Smooth muscle cell (in vitro differentiated cells): Measurements from ENCODE around the gene TRIM63. TPM values are rescaled to one million over a fixed set of nuclear protein-coding genes. Genes with fewer than 3 reads are reported as not detected.

Experiments used
- DNase-seq: peaks from one replicate; lab custom pipeline; 2025; ENCODE audit not compliant: unreplicated experiment; lab: John Stamatoyannopoulos, UW
- H2AFZ ChIP-seq: fragments of 200-600 bp; sonication (generic); 2 replicates; pipeline ENCODE4 v1.6.0; 2016; ENCODE audit warnings: antibody characterized with exemption, low read depth, mild to moderate bottlenecking
- H3F3A ChIP-seq: fragments of 200-600 bp; sonication (generic); 2 replicates; pipeline ENCODE4 v1.6.0; 2017; ENCODE audit warnings: antibody characterized with exemption, low read depth
- H3K27ac ChIP-seq: fragments of 200-600 bp; sonication (generic); 2 replicates; pipeline ENCODE4 v1.5.1; 2016; ENCODE audit warnings: low read depth, mild to moderate bottlenecking
- H3K27me3 ChIP-seq: fragments of 200-600 bp; sonication (generic); 2 replicates; pipeline ENCODE4 v1.6.1; 2016; ENCODE audit warnings: low read depth, mild to moderate bottlenecking
- H3K36me3 ChIP-seq: fragments of 200-600 bp; sonication (generic); 2 replicates; pipeline ENCODE4 v1.5.1; 2016; ENCODE audit warnings: low read depth
- H3K4me1 ChIP-seq: fragments of 200-600 bp; sonication (generic); 2 replicates; pipeline ENCODE4 v1.5.1; 2016; ENCODE audit warnings: low read depth
- H3K4me2 ChIP-seq: fragments of 200-600 bp; sonication (generic); 2 replicates; pipeline ENCODE4 v1.6.0; 2016; ENCODE audit warnings: mild to moderate bottlenecking
- H3K4me3 ChIP-seq: fragments of 200-600 bp; sonication (generic); 2 replicates; pipeline ENCODE4 v1.5.1; 2016; ENCODE audit warnings: mild to moderate bottlenecking
- H3K79me2 ChIP-seq: fragments of 200-600 bp; sonication (generic); 2 replicates; pipeline ENCODE4 v1.6.0; 2016; ENCODE audit warnings: low read depth, mild to moderate bottlenecking
- H3K9ac ChIP-seq: fragments of 200-600 bp; sonication (generic); 2 replicates; pipeline ENCODE4 v1.6.0; 2016; ENCODE audit warnings: low read depth
- H3K9me3 ChIP-seq: fragments of 200-600 bp; sonication (generic); replicated peaks from 2 replicates; pipeline ENCODE4 v1.5.1; 2016; ENCODE audit warnings: low read depth
- H4K20me1 ChIP-seq: fragments of 200-600 bp; sonication (generic); 2 replicates; pipeline ENCODE4 v1.6.0; 2016; ENCODE audit warnings: low read depth
- CTCF ChIP-seq: fragments of 200-600 bp; sonication (generic); IDR thresholded peaks from 2 replicates; pipeline ENCODE4 v1.5.1; 2017; ENCODE audit warnings: borderline replicate concordance, mild to moderate bottlenecking, antibody characterized with exemption; ENCODE audit not compliant: insufficient read depth, poor library complexity, severe bottlenecking
- WGBS: methylation state at CpG from one replicate; pipeline ENCODE4 v1.1.7; 2016; ENCODE audit warnings: low lambda C conversion rate; 5-methylcytosine and 5-hydroxymethylcytosine counted together
- polyA plus RNA-seq: library from polyadenylated mRNA; unstranded; fragments of >200 nt; fragmentation: Nextera tagmentation; extraction: Ambion mirVana; gene quantifications from 2 replicates; pipeline ENCODE4 v1.2.1, GENCODE V29; 2016
- total RNA-seq: library from RNA; depleted of rRNA; stranded (reverse); fragments of >200 nt; gene quantifications from 2 replicates; pipeline ENCODE4 v1.2.3, GENCODE V29; 2014

The TRIM63 gene
- total and polyA plus RNA-seq, 2 experiments from 2014 or later = 0.14 TPM; not detected in 1

GRCh38 chr1:26019641-26020315 is 47.7 kb downstream of the TRIM63 start:
- TF ChIP-seq CTCF = no peak
- 45% methylated on average over 8 of the region's 8 CpGs for WGBS
- DNase-seq = no peak
- Histone ChIP-seq H3K27me3 (no peaks in the 10 kb centered on the region), H2AFZ (no peak overlapping the region), H3F3A (peaks cover 17% of the 10 kb centered on the region), H3K27ac (peak overlapping the region; percentile 86), H3K4me3 (no peak overlapping the region), H3K9ac (peak overlapping the region; percentile 42), H3K36me3 (no peaks in the 10 kb centered on the region), H3K4me2 (peak overlapping the region; percentile 86), H3K9me3 (no peaks in the 10 kb centered on the region), H3K4me1 (peaks cover 44% of the 10 kb centered on the region), H3K79me2 (peaks cover 4% of the 10 kb centered on the region), H4K20me1 (no peaks in the 10 kb centered on the region)

GRCh38 chr1:26017606-26018005 is 49.8 kb downstream of the TRIM63 start:
- Histone ChIP-seq H3K27ac (peak overlapping the region; percentile 86), H3K27me3 (no peaks in the 10 kb centered on the region), H3K9ac (peak overlapping the region; percentile 65)

GRCh38 chr1:26016953-26017545 is 50.4 kb downstream of the TRIM63 start:
- DNase-seq = no peak
- no peaks in the 10 kb centered on the region for H4K20me1 ChIP-seq
- H3K9ac ChIP-seq = peak overlapping the region; percentile 65
- no peaks in the 10 kb centered on the region for H3K79me2 ChIP-seq
- no peak for TF ChIP-seq CTCF
- H3K4me3 ChIP-seq = no peak overlapping the region
- H3K4me1 ChIP-seq = peaks cover 34% of the 10 kb centered on the region
- no peaks in the 10 kb centered on the region for H3K9me3 ChIP-seq
- H3F3A ChIP-seq = peaks cover 17% of the 10 kb centered on the region
- peak overlapping the region; percentile 86 for H3K27ac ChIP-seq
- H2AFZ ChIP-seq = no peak overlapping the region
- no peaks in the 10 kb centered on the region for H3K36me3 ChIP-seq
- 50% methylated on average over 6 of the region's 6 CpGs for WGBS
- H3K4me2 ChIP-seq = peak overlapping the region; percentile 66
- H3K27me3 ChIP-seq = no peaks in the 10 kb centered on the region

More at GRCh38 chr1:26017606-26018005, 49.8 kb downstream of the TRIM63 start:
- H3K4me3 ChIP-seq = no peak overlapping the region
- no peak for TF ChIP-seq CTCF
- no peak overlapping the region for H2AFZ ChIP-seq
- no peaks in the 10 kb centered on the region for H4K20me1 ChIP-seq
- peak overlapping the region; percentile 66 for H3K4me2 ChIP-seq
- H3K79me2 ChIP-seq = peaks cover 3% of the 10 kb centered on the region
- peaks cover 17% of the 10 kb centered on the region for H3F3A ChIP-seq
- no peaks in the 10 kb centered on the region for H3K9me3 ChIP-seq
- peaks cover 36% of the 10 kb centered on the region for H3K4me1 ChIP-seq
- H3K36me3 ChIP-seq = no peaks in the 10 kb centered on the region
- 23% methylated on average over 6 of the region's 6 CpGs for WGBS
- DNase-seq = no peak
